ENCODE measurements around the gene KCNG4.

Gene KCNG4

DNA sequence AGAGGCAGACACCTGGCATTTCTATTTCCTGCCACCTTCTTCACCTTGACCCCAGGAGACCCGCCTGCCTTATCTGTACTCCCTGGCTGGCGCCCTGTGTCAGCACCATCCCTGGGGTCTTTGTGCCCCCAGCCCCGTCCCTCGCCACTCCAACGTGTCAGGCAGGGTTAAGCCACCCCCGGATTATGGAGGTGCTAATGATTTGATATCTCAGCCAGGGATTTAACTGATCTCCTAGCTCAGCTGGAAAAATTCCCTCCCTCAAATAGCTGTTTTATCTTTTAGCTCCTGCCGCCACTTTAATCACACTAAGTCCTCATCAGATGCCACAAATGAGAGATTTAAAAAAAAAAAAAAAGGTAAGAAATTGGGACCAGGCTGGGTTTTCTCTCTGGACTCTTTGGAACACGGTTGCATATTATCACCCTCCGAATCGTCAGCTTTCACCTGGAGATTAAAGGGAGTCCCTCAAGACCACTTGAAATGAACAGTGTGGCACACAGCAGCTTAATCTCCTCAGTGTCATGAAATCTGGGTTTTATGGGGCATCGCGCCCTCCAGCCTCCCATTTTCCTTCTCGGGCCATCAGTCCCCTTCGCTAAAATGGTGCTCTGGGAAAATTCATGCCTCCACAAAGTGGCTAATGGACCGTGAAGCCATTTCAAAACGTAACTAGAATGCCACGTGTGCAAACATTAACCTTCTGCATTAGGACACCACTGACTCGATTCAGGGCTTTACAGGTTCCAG, 28.7 kb upstream of the KCNG4 start:
- in situ Hi-C loops (cut with HindIII; ENCODE audit: low pct_ligation_motif_present, low pct_unique_long_range_greater_than_20kb, low sequenced_read_pairs), result no loop called here
- peak; percentile 81 for DNase-seq

GRCh38 chr16:84267380-84267779, 27.6 kb upstream of the KCNG4 start:
- no peak for DNase-seq
- in situ Hi-C loops (cut with HindIII; ENCODE audit: low pct_ligation_motif_present, low pct_unique_long_range_greater_than_20kb, low sequenced_read_pairs), result no loop called here

- in situ Hi-C loops (cut with HindIII; ENCODE audit: low pct_ligation_motif_present, low pct_unique_long_range_greater_than_20kb, low sequenced_read_pairs), result no loop called here
These were observed 26.6 kb upstream of the KCNG4 start for GRCh38 chr16:84266451-84266850.

DNA sequence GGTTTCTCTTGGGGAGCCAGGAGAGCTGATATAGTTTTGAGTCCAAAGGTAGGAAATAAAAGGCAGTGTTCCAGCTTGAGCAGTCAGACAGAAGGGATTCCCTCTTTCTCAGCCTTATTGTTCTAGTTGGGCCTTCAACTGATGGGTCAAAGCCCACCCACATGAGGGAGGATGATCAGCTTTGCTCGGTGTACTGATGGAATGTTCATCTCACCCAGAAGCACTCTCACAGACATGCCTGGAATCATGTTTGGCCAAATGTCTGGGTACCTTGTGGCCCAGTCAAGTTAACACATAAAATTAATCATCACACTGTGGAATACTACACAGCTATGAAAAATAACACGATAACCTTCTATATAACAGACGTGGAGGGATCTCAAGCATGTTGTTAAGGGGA, 23.1 kb upstream of the KCNG4 start:
- in situ Hi-C loops (cut with HindIII; ENCODE audit: low pct_ligation_motif_present, low pct_unique_long_range_greater_than_20kb, low sequenced_read_pairs), result no loop called here
- no peak for DNase-seq

More at GRCh38 chr16:84266451-84266850, 26.6 kb upstream of the KCNG4 start:
- peak; percentile 68 for DNase-seq

DNA sequence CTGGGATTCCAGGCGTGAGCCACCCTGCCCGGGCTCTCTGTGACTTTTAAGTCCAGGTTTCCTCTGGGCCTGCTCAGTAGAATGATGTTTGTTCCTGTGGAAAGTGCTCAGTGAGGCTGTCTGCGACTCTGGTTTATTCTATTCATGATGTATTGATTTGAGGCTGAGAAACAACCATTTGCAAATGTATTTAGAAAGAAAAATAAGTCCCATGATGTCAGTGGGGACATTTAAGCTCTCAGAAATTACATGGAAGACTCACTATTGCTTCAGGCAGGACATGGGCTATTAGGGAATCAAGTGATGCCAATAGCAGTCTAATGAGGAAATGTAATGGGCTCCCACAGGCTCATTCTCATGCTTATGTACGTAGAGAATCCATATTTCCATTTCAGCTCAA, 22.2 kb upstream of the KCNG4 start:
- no peak for DNase-seq
- in situ Hi-C loops (cut with HindIII; ENCODE audit: low pct_ligation_motif_present, low pct_unique_long_range_greater_than_20kb, low sequenced_read_pairs), result no loop called here

DNA sequence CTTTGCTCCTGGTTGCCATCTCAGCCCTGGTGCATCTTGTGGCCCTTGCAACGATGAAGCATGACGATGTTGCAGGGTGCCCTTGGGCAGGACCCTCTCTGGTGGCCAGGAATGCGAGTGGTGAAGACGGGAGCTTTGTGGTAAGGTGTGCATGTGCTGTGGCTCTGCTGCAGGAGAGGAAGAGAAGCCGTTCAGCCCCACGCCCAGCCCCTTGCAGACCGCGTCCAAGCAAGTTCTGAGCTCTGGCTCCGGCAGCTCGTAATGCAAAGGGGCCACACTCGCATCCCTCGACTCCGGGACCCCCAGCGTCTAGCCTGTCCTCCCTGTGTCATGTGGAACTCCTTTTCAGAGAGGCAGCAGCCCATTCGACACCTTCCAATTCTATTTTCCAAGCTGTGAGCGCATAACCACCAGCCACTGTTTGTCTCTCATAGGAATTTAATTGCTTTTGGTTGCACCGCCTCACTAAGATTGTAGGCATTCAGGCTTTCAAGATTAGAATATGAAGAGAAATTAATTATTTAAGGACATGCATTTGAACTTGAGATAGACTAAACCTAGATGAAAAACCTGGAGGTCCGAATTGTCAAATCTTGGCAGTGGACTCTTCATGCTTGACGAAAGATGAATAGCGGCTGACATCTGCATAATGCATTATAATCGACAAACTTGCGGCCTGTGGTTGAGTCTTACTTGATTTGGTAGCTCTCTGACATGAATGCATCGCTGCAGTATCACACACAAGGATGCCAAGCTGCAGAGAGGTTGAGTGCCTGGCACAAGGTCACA, 21.1 kb upstream of the KCNG4 start:
- in situ Hi-C loops (cut with HindIII; ENCODE audit: low pct_ligation_motif_present, low pct_unique_long_range_greater_than_20kb, low sequenced_read_pairs), result no loop called here
- DNase-seq, result no peak

DNA sequence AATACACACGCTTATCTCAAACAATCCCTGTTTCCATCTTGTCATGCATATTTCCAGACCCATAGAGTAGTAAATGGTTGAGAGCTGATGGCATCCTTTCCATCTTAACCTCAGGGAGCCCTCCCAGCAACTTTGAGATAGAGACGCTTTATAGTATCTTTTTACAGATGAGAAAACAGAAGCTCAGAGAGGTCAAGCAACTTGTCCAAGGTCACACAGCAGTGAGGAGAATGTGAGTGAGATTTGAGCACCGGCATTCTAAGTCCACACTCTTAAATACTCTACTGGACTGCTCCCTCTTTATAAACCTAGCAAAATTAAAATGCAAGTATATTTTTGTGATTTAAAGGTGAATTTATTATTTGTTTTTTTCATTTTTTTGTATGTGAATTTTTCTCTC, 19.9 kb upstream of the KCNG4 start:
- no peak for DNase-seq
- in situ Hi-C loops (cut with HindIII; ENCODE audit: low pct_ligation_motif_present, low pct_unique_long_range_greater_than_20kb, low sequenced_read_pairs), result no loop called here

- in situ Hi-C loops (cut with HindIII; ENCODE audit: low pct_ligation_motif_present, low pct_unique_long_range_greater_than_20kb, low sequenced_read_pairs), result no loop called here
- no peak for DNase-seq
These were observed 18.5 kb upstream of the KCNG4 start for GRCh38 chr16:84258266-84258665.

DNA sequence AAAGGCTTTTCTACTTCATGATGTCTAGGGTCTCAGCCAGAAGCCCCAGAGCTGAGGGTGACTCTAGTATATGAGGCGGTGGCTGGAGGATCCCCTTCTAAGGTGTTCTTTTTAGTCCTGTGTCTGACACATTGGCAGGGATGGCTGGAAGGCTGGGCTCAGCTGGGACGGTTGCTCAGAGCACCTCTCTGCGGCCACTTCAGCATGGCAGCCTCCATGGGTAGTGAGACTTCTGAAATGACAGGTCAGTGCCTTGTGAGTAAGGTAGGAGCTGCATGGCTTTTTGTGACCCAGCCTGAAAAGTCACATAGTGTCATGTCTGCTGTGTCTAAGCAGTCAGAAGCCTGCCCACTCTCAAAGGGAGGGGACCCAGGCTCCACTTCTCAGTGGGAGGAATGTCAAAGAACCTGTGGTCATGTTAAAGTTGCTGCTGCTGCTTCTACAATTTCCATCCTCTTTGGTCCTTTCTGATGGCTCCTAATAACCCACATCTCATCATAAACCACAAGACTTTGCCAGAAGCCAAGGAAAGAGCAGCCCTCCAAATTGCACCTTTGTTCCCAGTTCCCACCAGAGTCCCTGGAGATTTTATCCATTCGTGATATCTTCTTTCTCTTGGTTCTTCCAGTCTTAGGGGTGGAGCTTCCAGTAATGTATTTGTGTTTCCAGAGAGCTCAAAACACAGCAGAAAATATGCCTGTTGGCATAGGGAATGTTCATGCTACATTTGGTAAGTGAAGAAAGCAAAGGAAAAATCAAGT, 15.4 kb upstream of the KCNG4 start:
- in situ Hi-C loops (cut with HindIII; ENCODE audit: low pct_ligation_motif_present, low pct_unique_long_range_greater_than_20kb, low sequenced_read_pairs), result no loop called here
- no peak for DNase-seq

- in situ Hi-C loops (cut with HindIII; ENCODE audit: low pct_ligation_motif_present, low pct_unique_long_range_greater_than_20kb, low sequenced_read_pairs), result no loop called here
- DNase-seq, result no peak
These were observed 14.2 kb upstream of the KCNG4 start for GRCh38 chr16:84254062-84254461.

DNA sequence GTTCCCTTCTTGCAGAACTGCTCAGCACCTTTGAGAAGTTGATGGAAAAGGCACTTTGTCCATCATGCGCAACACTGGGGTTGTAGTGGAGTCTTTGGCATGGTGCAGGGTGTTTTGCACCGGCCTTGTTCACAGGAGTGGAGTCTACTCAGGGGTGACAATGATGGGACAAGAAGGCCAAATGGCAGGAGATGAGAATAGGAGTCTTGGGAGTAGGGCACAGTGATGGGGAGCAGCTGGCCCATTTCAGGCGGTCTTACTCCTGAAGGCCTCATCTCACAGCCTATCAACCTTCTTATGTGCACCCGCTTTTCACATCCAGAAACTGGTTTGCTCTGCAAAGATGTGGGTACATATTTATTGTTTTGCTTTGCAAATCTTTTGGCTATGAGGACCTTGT, 13.4 kb upstream of the KCNG4 start:
- no peak for DNase-seq
- in situ Hi-C loops (cut with HindIII; ENCODE audit: low pct_ligation_motif_present, low pct_unique_long_range_greater_than_20kb, low sequenced_read_pairs), result no loop called here

DNA sequence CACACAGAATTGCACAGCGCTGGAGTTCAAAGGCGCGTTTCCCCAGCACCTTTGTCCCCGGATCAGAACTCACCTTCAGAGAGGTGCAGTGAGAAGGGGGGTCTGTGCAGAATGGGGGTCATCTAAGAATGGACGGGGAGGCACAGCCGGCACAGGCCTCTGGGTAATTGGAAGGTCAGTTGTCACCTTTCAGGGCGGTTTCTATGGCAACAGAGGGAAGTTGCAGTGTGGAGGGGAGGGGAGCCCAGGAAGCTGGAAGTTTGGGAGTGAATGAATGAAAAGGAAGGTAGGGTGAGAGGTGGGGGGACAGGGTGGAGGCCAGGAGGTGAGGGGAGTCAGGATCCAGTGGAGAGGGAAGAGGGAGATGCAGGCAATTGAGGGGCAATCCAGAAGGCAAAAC, 12.4 kb upstream of the KCNG4 start:
- in situ Hi-C loops (cut with HindIII; ENCODE audit: low pct_ligation_motif_present, low pct_unique_long_range_greater_than_20kb, low sequenced_read_pairs), result no loop called here
- no peak for DNase-seq

DNA sequence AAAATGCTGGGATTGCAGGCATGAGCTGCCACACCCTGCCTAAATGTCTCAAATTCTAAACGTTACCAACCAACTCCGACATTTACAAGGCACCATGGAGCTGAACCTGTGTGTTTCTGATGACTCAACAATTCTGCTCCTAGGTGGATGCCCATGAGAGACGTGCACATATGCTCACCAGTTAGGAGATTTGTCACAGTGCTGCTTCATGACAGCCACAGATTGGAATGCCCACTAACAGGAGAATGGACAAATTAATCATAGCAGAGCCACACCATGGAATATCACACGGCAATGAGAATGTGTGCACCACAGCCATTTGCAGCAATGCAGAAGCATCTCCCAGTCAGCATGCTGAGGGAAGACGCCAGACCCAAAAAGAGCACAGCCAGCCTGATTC, 8.0 kb upstream of the KCNG4 start:
- peak; percentile 8 for DNase-seq
- in situ Hi-C loops (cut with HindIII; ENCODE audit: low pct_ligation_motif_present, low pct_unique_long_range_greater_than_20kb, low sequenced_read_pairs), result no loop called here

DNA sequence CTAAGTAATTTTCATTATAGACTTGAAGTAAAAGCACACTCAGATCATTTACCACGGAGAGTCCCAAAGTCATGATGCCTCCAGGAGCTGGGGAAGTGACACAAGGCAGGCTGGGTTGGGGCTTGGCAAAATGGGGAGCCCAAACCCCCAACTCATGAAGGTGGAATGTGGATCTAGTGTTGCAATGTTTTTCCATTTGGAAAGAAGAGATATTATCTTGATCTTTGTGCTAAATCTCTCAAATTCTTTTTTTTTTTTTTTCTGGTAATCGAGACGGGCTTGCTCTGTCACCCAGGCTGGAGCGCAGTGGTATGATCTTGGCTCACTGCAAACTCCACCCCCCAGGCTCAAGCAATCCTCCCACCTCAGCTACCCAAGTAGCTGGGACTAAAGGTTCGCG, 7.5 kb upstream of the KCNG4 start:
- in situ Hi-C loops (cut with HindIII; ENCODE audit: low pct_ligation_motif_present, low pct_unique_long_range_greater_than_20kb, low sequenced_read_pairs), result no loop called here
- DNase-seq, result no peak

DNA sequence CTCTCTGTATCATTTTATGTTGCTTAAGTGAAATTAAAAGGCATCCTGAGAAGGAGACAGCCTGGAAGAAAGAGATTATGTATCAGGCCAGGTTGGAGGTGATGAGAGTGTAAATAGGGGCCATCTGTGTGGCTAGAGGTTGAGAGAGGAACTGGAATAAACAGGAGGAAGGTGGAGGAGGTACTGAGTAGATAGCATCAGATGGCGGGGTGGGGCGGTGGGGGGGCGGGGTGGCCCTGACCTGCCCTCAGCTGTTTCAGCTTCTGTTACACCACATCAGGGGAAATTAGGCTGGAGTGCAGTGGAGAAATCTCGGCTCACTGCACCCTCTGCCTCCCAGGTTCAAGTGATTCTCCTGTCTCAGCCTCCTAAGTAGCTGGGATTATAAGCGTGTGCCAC, 6.9 kb upstream of the KCNG4 start:
- no peak for DNase-seq
- in situ Hi-C loops (cut with HindIII; ENCODE audit: low pct_ligation_motif_present, low pct_unique_long_range_greater_than_20kb, low sequenced_read_pairs), result no loop called here

DNA sequence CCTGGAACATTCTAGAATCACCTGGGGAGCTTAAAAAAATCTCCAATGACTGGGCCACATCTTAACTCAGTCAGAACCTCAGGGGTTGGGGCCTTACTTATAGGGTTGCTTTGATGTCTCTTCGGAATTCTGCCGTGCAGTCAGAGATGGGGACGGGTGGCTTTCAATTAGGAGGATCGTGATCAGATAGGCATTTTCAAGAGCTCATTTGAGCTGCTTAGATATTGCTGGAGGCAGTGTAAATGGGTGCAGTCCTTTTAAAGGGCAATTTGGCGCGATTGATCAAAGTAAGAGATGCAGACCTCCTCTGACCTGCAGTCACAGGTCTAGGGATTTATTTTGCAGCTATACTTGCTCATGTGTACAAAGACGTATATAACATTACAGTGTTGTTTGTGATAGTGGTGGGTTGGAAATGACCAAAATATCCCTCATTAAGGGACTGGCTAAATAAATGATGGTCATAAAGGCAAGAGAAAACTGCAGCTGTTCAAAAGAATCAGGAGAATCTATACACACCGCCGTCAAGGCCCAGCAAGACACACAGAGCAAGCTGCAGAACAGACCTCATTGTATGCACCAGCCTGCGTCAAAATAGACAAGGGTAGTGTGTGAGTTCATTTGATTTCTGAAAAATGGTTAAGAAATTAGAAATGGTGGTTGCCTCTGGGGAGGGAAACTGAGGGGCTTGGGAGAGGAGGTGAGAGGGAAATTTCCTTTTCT, 6.3 kb upstream of the KCNG4 start:
- in situ Hi-C loops (cut with HindIII; ENCODE audit: low pct_ligation_motif_present, low pct_unique_long_range_greater_than_20kb, low sequenced_read_pairs), result no loop called here

DNA sequence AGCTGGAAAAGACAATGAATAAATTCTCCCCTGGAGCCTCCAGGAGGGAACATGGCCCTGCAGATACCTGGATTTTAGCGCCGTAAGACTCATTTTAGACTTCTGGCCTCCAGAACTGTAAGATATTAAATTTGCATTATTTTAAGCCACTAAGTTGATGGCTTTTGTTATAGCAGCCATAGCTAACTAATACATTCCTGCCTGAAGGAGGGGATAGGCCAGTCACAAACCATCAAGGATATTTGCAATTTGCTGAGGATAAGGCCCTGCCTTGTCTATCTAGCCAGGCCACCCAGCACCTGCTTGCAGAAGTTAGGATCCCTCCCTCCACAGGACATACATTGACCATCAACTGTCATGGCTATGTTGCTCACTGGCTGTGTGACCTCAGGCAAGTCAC, 4.9 kb upstream of the KCNG4 start:
- no peak for DNase-seq
- in situ Hi-C loops (cut with HindIII; ENCODE audit: low pct_ligation_motif_present, low pct_unique_long_range_greater_than_20kb, low sequenced_read_pairs), result no loop called here

More for the DNA sequence above, 6.3 kb upstream of the KCNG4 start:
- no peak for DNase-seq

- no peak for DNase-seq
- in situ Hi-C loops (cut with HindIII; ENCODE audit: low pct_ligation_motif_present, low pct_unique_long_range_greater_than_20kb, low sequenced_read_pairs), result no loop called here
These were observed 3.9 kb upstream of the KCNG4 start for GRCh38 chr16:84243732-84244131.

- DNase-seq, result no peak
- in situ Hi-C loops (cut with HindIII; ENCODE audit: low pct_ligation_motif_present, low pct_unique_long_range_greater_than_20kb, low sequenced_read_pairs), result no loop called here
These were observed 3.0 kb upstream of the KCNG4 start for GRCh38 chr16:84242839-84243238.

Data from ACHN (cell line).